ENCODE results near the gene SLC28A1.
"Not testable (repeated sequence)": the region's sequence is repeated elsewhere in the genome, so short reads cannot be mapped to it uniquely, and the experiment has no call there.

The SLC28A1 gene

DNA sequence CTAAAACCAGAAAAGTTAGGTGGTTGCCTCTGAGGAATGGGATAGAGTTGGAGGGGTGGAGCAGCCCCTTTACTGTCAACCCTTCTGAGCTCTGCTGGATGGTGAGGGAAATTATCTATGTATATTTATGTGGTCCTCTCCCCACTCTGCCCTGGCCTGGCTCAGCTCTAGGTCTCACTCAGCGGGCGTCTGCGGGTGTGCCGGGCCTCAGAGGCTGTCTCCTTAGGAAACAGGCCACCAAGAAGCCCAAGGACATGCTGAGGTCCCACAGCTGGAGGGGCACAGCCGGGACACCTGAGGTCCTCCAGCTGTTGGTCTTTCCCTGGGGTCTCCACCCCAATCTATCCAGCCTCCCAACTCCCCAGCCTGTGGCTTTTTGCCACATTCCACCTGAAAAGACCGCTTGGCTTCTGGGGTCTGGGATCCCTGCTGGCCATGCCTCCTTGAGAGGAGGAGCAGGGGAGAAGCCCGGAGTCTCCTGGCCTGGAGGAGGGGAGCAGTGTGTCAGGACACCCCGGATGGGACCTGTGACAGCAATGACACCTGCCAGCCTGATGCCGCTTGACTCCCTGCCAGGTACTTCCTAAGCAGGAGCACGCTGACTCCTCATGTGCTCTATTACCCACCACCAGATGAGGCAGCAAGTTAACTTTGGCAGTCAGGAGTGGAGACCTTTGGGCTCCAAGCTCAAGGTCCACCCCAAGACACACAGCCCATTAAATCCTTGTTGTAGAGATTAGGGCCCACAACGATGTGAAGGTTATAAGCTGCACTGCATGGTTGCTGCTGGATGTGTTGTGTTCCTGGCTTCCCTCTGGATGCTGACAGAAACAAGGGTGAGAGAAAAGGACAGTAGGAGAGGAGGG lies at the start of gene SLC28A1:
SLC28A1 (plus strand) TSS at position 747 of the 866 bp plus-strand sequence. CDS start 3,099 bp downstream, outside the sequence.
- DNase-seq (ENCODE audit: low read depth in 2 of 2), result no peak

GRCh38 chr15:84834969-84835368 lies 49.5 kb upstream of the SLC28A1 start:
- DNase-seq (ENCODE audit: low read depth in 2 of 2), result no peak

DNA sequence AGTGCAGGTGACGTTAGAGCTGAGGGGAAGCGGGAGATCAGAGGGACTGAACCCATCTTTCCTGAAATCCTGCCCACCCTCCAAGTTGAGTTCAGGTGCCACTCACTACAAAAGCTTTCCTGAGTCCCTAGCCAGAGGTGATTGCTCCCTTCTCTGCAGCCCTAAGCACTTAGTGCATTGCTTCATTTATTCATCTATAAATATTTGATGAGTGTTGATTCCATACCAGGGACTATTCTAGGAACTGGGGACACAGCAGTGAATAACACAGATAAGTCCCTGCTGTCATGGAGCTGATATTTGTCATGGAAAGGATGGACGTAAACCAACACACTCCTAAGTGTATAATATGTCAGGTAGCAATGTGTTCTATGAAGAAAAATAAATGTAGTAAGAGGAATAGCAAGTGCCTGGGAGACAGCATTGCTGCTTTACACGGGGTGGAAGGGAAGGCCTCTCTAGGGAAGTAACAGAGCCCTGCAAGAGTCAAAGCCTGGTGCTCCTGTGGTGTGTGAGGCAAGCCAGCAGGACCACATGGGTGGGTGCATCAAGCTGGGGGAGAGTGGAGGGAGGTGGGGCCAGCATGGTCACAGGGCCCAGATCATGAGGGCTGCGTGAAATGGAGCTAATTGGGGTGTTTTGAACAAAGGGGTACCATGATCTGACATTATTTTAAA lies 48.7 kb upstream of the SLC28A1 start:
- no peak for DNase-seq (ENCODE audit: low read depth in 2 of 2)

DNA sequence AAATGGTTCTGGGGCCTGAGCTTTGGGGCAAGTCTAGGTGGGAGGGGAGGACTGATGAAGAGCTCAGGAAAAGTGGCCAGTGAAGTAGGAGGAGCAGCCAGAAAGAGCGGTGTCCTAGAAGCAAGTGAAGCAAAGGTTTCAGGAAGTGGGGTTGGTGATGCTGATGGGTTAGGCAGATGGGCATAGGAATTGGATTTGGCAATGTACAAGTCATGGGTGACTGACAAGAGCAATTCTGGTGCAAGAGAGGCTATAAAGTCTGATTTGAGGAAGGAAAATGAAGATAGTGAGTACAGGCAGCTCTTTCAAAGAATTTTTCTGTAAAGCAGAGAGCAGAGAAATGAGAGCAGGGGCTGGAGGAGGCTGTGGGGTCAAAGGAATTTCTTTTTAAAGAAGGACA lies 47.6 kb upstream of the SLC28A1 start:
- no peak for DNase-seq (ENCODE audit: low read depth in 2 of 2)

GRCh38 chr15:84839714-84840113 lies 44.7 kb upstream of the SLC28A1 start:
- DNase-seq (ENCODE audit: low read depth in 2 of 2), result no peak

- no peak for DNase-seq (ENCODE audit: low read depth in 2 of 2)
Observed at GRCh38 chr15:84840255-84840654, 44.2 kb upstream of the SLC28A1 start.

- no peak for DNase-seq (ENCODE audit: low read depth in 2 of 2)
Observed at GRCh38 chr15:84840741-84841429, 43.6 kb upstream of the SLC28A1 start.

- DNase-seq (ENCODE audit: low read depth in 2 of 2), result no peak
Observed at GRCh38 chr15:84842781-84843180, 41.7 kb upstream of the SLC28A1 start.

DNA sequence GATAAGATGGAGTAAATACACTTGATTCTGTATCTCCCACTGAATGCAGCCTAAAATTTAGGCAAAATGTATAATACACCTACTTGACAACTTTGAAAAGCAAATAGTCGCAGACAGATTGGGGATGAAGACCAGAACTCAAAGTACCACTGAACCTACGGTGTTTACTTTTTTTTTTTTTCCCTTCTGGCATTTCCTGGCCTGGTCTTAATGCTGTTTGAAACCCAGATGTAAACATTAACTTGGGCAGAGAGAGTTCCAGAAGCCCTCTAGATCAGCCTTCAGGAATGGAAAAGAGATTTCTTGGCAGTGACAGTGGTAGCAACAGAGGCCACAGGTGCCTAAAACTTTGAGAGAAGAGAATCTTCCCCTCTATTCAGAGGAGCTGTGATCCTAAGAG lies 39.5 kb upstream of the SLC28A1 start:
- DNase-seq (ENCODE audit: low read depth in 2 of 2), result no peak

DNA sequence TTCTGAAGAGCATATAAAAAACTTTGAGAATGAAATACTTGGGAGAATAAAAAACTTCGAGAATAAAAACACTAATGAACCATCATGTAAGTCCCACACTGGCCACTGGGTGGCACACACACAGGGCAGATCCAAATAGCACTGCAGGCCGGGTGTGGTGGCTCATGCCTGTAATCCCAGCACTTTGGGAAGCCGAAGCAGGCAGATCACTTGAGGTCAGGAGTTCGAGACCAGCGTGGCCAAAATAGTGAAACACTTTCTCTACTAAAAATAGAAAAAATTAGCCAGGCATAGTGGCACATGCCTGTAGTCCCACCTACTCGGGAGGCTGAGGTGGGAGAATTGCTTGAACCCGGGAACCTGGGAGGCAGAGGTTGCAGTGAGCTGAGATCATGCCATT lies 38.8 kb upstream of the SLC28A1 start:
- not testable (repeated sequence) for DNase-seq (ENCODE audit: low read depth in 2 of 2)

GRCh38 chr15:84846269-84846668 lies 38.2 kb upstream of the SLC28A1 start:
- DNase-seq (ENCODE audit: low read depth in 2 of 2), result no peak

DNA sequence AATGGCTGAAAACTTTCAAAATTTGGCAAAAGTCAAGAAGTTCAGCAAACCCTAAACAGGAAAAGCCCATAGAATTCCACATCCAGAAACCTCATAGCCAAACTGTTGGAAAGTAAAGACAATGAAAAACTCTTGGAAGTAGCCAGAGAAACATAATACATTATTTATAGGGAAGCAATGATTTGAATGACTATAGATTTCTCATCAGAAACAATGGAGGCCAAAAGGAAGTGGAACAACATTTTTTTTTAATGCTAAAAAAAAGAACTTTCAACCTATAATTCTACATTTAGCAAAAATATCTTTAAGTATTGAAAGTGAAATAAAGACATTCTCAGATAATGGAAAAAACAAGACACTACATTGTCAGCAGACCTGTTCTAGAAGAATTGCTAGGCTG lies 37.1 kb upstream of the SLC28A1 start:
- no peak for DNase-seq (ENCODE audit: low read depth in 2 of 2)

DNA sequence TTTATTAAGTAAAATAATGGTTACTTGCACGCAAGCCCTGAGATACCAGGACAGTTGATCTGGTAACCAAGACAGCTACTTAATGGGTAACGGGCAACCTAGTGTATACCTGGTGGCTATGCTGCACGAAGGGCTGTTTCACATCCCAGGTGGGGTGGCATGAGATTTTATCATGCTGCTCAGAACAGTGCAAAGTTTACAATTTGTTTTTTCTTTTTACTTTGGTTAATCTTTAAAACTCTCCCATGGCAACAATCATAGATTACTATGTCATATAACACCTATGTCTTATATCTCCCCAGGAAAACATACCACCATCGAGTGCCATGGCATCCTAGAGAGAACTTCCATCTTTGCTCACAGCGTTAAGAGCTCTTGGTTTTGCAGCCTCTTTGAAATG lies 32.2 kb upstream of the SLC28A1 start:
- no peak for DNase-seq (ENCODE audit: low read depth in 2 of 2)

GRCh38 chr15:84855136-84855535 lies 29.3 kb upstream of the SLC28A1 start:
- DNase-seq (ENCODE audit: low read depth in 2 of 2), result no peak

DNA sequence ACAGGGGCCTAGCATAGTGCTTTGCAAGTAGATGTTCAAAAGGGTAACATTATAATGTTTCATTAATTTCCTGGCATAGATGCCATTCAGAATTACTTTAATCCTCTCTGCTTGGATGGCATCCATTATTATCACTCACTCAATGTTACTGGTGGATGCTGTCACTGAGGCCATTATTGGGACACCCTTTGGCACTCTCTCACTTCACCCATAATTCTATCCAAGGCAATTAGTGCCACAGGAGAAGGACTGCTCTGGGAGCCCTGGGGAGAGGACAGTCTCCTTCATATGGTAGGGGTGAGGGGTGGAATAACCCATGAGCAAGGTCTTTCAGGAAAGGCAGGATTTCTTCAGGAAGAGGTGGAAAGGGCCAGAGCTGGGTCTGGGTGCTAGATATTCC lies 28.7 kb upstream of the SLC28A1 start:
- DNase-seq (ENCODE audit: low read depth in 2 of 2), result no peak

- DNase-seq (ENCODE audit: low read depth in 2 of 2), result no peak
Observed at GRCh38 chr15:84856731-84857417, 27.6 kb upstream of the SLC28A1 start.

GRCh38 chr15:84857418-84858004 lies 27.0 kb upstream of the SLC28A1 start:
- no peak for DNase-seq (ENCODE audit: low read depth in 2 of 2)

DNA sequence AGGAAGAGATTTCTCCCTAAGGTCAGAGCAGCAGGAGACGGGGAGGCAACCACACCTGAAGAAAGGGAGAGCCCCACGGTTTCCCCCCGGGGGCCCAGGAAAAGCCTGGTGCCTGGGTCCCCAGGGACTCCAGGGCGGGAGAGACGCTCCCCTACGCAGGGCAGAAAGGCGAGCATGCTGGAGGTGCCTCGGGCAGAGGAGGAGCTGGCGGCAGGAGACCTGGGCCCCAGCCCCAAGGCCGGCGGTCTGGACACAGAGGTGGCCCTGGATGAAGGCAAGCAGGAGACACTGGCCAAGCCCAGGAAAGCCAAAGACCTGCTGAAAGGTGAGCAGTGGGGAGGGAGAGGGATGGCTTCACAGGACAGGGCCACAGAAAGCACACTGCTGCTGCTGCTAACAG lies 26.2 kb upstream of the SLC28A1 start:
- DNase-seq (ENCODE audit: low read depth in 2 of 2), result no peak

DNA sequence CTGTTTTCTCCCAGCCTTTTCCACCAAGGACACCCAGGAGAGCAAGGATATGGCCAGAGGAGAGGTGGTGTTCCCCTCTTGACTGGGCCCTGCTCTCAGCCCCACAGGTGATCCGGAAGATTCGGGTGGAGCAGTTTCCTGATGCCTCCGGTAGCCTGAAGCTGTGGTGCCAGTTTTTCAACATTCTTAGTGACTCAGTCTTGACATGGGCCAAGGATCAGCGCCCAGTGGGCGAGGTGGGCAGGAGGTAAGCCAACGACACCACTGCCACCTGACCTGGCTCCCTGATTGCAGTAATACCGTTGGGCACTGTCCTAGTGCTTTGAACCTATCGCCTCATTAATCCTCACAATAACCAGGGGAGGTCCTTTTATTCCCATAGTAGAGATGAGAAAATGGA lies 25.3 kb upstream of the SLC28A1 start:
- no peak for DNase-seq (ENCODE audit: low read depth in 2 of 2)

DNA sequence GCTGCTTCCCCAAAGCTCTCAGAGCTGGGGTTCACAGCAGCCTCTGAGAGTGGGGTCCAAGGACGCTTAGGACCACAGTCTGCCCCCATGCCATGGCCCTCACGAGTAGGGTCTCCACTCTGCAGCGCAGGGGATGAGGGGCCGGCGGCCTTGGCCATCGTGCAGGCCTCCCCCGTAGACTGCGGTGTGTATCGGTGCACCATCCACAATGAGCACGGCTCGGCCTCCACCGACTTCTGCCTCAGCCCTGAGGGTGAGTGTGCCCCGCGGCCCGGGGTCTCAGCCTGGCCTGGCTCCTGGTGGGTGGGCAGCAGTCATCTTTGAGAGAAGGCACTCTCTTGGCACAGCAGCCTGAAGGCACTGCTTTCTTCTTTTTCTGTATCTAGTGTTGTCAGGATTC lies 24.8 kb upstream of the SLC28A1 start:
- no peak for DNase-seq (ENCODE audit: low read depth in 2 of 2)

- DNase-seq (ENCODE audit: low read depth in 2 of 2), result no peak
Observed at GRCh38 chr15:84861781-84862180, 22.7 kb upstream of the SLC28A1 start.

All from stimulated activated CD8-positive, alpha-beta memory T cell treated with anti-CD3 and anti-CD28 coated beads, Interleukin-7, amount 100 ng/mL, for 1 hour (primary cell).